HL-60 (cell line): ENCODE data around the gene NPHP1.
"Not testable (repeated sequence)": the region's sequence is repeated elsewhere in the genome, so short reads cannot be mapped to it uniquely, and the experiment has no call there.

ENCODE experiments used
- DNase-seq, 2 experiments: peaks; one replicate each; pipeline ENCODE4 v3.0.0-alpha.2; 2010 to 2020; ENCODE audit warnings: low read depth in 1 of 2, low spot score in 1 of 2
- H3K27ac ChIP-seq: fragments of 250-450 bp; sonication (Bioruptor Pico); replicated peaks from 2 replicates; pipeline ENCODE4 v1.5.1; 2020; ENCODE audit warnings: mild to moderate bottlenecking, moderate library complexity
- H3K27me3 ChIP-seq: fragments of 250-450 bp; sonication (Bioruptor Pico); 2 replicates; pipeline ENCODE4 v1.5.1; 2021; ENCODE audit warnings: mild to moderate bottlenecking, moderate library complexity; ENCODE audit not compliant: insufficient read depth, poor library complexity, severe bottlenecking
- H3K4me3 ChIP-seq: replicated peaks from 2 replicates; pipeline ENCODE4 v1.5.1; 2011; ENCODE audit warnings: mild to moderate bottlenecking, control low read depth, low read length; ENCODE audit not compliant: insufficient read depth
- GABPA ChIP-seq: IDR thresholded peaks from 2 replicates; pipeline ENCODE4 v1.6.1; 2012; ENCODE audit warnings: low read depth
- POLR2AphosphoS5 ChIP-seq: IDR thresholded peaks from 2 replicates; pipeline ENCODE4 v1.6.1; 2012; ENCODE audit warnings: low read depth
- REST ChIP-seq: IDR thresholded peaks from 2 replicates; pipeline ENCODE4 v1.6.1; 2012; ENCODE audit warnings: low read depth; ENCODE audit not compliant: insufficient replicate concordance
- SPI1 ChIP-seq: IDR thresholded peaks from 2 replicates; pipeline ENCODE4 v1.6.1; 2012; ENCODE audit warnings: low read depth, mild to moderate bottlenecking, borderline replicate concordance
- TF ChIP-seq, protein P1 (sequence below): IDR thresholded peaks from one replicate; pipeline ENCODE4 v1.5.1; 2011; ENCODE audit warnings: low read length, control low read depth, inconsistent platforms; ENCODE audit not compliant: insufficient read depth

Gene NPHP1

DNA sequence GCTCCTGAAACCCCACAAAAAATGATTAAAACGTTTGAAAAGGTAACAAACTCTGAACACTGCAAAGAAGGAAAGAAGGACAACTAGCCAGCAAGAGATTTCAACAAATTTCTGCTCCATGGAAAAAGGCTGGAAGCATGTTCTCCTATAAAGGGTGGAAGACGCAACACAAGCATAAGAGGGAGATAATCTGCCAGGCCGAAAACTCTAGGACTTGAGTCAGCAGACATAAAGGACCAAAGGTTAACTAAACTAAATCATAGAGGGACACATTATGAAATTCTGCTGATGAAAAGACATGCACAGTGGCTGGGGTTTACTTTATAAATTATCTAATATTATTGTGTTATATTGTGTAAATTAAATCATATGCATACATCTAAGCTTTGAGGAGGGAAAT, 6.8 kb downstream of the NPHP1 start:
- Histone ChIP-seq H3K4me3 (no peak overlapping the region), H3K27ac (no peak overlapping the region), H3K27me3 (no peaks in the 10 kb centered on the region)
- no peak for DNase-seq
- no peak for TF ChIP-seq GABPA
- TF ChIP-seq, protein P1, sequence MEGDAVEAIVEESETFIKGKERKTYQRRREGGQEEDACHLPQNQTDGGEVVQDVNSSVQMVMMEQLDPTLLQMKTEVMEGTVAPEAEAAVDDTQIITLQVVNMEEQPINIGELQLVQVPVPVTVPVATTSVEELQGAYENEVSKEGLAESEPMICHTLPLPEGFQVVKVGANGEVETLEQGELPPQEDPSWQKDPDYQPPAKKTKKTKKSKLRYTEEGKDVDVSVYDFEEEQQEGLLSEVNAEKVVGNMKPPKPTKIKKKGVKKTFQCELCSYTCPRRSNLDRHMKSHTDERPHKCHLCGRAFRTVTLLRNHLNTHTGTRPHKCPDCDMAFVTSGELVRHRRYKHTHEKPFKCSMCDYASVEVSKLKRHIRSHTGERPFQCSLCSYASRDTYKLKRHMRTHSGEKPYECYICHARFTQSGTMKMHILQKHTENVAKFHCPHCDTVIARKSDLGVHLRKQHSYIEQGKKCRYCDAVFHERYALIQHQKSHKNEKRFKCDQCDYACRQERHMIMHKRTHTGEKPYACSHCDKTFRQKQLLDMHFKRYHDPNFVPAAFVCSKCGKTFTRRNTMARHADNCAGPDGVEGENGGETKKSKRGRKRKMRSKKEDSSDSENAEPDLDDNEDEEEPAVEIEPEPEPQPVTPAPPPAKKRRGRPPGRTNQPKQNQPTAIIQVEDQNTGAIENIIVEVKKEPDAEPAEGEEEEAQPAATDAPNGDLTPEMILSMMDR, result no peak
- TF ChIP-seq REST, result no peak

- H3K27me3 ChIP-seq, result no peaks in the 10 kb centered on the region
- H3K4me3 ChIP-seq, result no peak overlapping the region
- DNase-seq, result no peak
- no peak overlapping the region for H3K27ac ChIP-seq
- TF ChIP-seq SPI1 (no peak), POLR2AphosphoS5 (no peak), REST (no peak), GABPA (no peak)
- TF ChIP-seq, protein P1, result no peak
Observed at GRCh38 chr2:110197452-110197851, 7.4 kb downstream of the NPHP1 start.

DNA sequence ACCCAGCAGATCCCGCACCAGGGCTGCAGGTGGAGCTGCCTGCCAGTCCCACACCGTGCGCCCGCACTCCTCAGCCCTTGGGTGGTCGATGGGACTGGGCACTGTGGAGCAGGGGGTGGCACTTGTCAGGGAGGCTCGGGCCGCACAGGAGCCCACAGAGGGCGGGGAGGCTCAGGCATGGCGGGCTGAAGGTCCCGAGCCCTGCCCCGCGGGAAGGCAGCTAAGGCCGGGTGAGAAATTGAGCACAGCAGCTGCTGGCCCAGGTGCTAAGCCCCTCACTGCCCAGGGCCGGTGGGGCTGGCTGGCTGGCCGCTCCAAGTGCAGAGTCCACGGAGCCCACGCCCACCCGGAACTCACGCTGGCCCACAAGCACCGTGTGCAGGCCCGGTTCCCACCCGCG, 14.6 kb downstream of the NPHP1 start:
- not testable (repeated sequence) for DNase-seq, H3K27ac ChIP-seq, H3K27me3 ChIP-seq, H3K4me3 ChIP-seq

GRCh38 chr2:110182449-110182848, 22.4 kb downstream of the NPHP1 start:
- TF ChIP-seq SPI1 (no peak), REST (no peak), POLR2AphosphoS5 (no peak), GABPA (no peak)
- TF ChIP-seq, protein P1, result no peak
- DNase-seq, result no peak
- Histone ChIP-seq H3K27me3 (peaks cover 2% of the 10 kb centered on the region), H3K4me3 (no peak overlapping the region), H3K27ac (no peak overlapping the region)
